NOMO-1 treated with dmso at 0.1 percent for 144 hours (cell line): ENCODE results near the gene TRIM14.
A peak's percentile ranks its signal among the peaks of the same experiment; 100 is the strongest.

Experiments used
- DNase-seq: peaks from one replicate; lab custom pipeline; 2025; ENCODE audit not compliant: unreplicated experiment; lab: John Stamatoyannopoulos, UW

TRIM14 gene

GRCh38 chr9:98118640-98119601, at the start of gene TRIM14:
Gene TRIM14, minus strand, starts transcription at chr9:98119222. Its CDS starts 34 bp downstream, at chr9:98119188.
- peak; percentile 56 for DNase-seq

GRCh38 chr9:98168153-98168780, 49.2 kb upstream of the TRIM14 start:
- DNase-seq: no peak

- DNase-seq: no peak
These were observed 45.9 kb upstream of the TRIM14 start for GRCh38 chr9:98164912-98165311.

GRCh38 chr9:98162613-98163012, 43.6 kb upstream of the TRIM14 start:
- no peak for DNase-seq

- DNase-seq: no peak
These were observed 42.8 kb upstream of the TRIM14 start for GRCh38 chr9:98161851-98162250.

GRCh38 chr9:98159790-98160189, 40.8 kb upstream of the TRIM14 start:
- DNase-seq: no peak

GRCh38 chr9:98159301-98159700, 40.3 kb upstream of the TRIM14 start:
- DNase-seq: no peak

- DNase-seq: no peak
These were observed 39.2 kb upstream of the TRIM14 start for GRCh38 chr9:98158071-98158831.

GRCh38 chr9:98157372-98157771, 38.4 kb upstream of the TRIM14 start:
- DNase-seq: no peak

GRCh38 chr9:98154678-98155077, 35.7 kb upstream of the TRIM14 start:
- no peak for DNase-seq

GRCh38 chr9:98152526-98152925, 33.5 kb upstream of the TRIM14 start:
- no peak for DNase-seq

GRCh38 chr9:98150721-98151120, 31.7 kb upstream of the TRIM14 start:
- DNase-seq: no peak

GRCh38 chr9:98150164-98150563, 31.1 kb upstream of the TRIM14 start:
- DNase-seq: no peak

GRCh38 chr9:98149422-98149821, 30.4 kb upstream of the TRIM14 start:
- no peak for DNase-seq

GRCh38 chr9:98148486-98148885, 29.5 kb upstream of the TRIM14 start:
- DNase-seq: no peak

GRCh38 chr9:98147582-98147981, 28.6 kb upstream of the TRIM14 start:
- no peak for DNase-seq

- peak; percentile 80 for DNase-seq
These were observed 27.3 kb upstream of the TRIM14 start for GRCh38 chr9:98146101-98146991.

GRCh38 chr9:98144631-98145030, 25.6 kb upstream of the TRIM14 start:
- no peak for DNase-seq

GRCh38 chr9:98144076-98144475, 25.1 kb upstream of the TRIM14 start:
- DNase-seq: no peak

- DNase-seq: no peak
These were observed 24.0 kb upstream of the TRIM14 start for GRCh38 chr9:98142925-98143481.
